K562 (cell line): ENCODE results near the gene CA6. TPM values are rescaled to one million over a fixed set of nuclear protein-coding genes. Genes with fewer than 3 reads are reported as not detected.

Source experiments
- ATAC-seq: fragments of 200-7000 bp; cut with Tn5 transposase; 3 replicates; pipeline ENCODE4 v1.9.1; 2020; ENCODE audit warnings: moderate library complexity
- BruUV-seq: library from RNA; stranded (reverse); fragments of 400-500 nt; replicated peaks from 2 replicates; lab custom pipeline; 2021; lab: Mats Ljungman, UMichigan
- CTCF ChIA-PET: fragments of 300-600 bp; formaldehyde crosslinking; extraction: SDS; loops from one replicate; lab custom pipeline; 2021; ENCODE audit warnings: low intra/inter-chr PET ratio; lab: Yijun Ruan, JAX
- POLR2A ChIA-PET: fragments of 300-600, 350-650 bp; sonication (Branson Sonifier 250); formaldehyde crosslinking; extraction: SDS; loops from one replicate; lab custom pipeline; 2021; ENCODE audit warnings: antibody characterized with exemption, inconsistent platforms; lab: Yijun Ruan, JAX
- DNase-seq, 4 experiments: peaks; one replicate each; pipeline versions ENCODE4 v3.0.0 to v3.0.0-alpha.2; 2011 to 2018; ENCODE audit warnings: low spot score in 3 of 4, mixed read lengths in 3 of 4; ENCODE audit errors: extremely low read depth in 1 of 4
- FAIRE-seq: peaks from 2 replicates; lab custom pipeline; 2011; peaks lifted over from hg19 to GRCh38; lab: Jason Lieb, UNC
- H2AFZ ChIP-seq: 2 replicates; pipeline ENCODE4 v1.6.0; 2011; ENCODE audit warnings: low read depth, low read length, control low read depth, inconsistent platforms
- H3K27ac ChIP-seq: fragments of 200-600 bp; 3 replicates; pipeline ENCODE4 v1.8.0; 2011; ENCODE audit warnings: low read depth, mild to moderate bottlenecking, control low read depth, inconsistent platforms, low read length, moderate library complexity, mixed read lengths; ENCODE audit errors: extremely low read depth
- H3K27me3 ChIP-seq, 2 experiments: fragments of 300-600 bp in 1 of 2; 2 replicates in 1 of 2; 3 replicates in 1 of 2; pipeline versions ENCODE4 v1.6.0 to v1.8.0; 2011; ENCODE audit warnings: inconsistent platforms in 2 of 2, low read length in 2 of 2, mild to moderate bottlenecking in 1 of 2, mixed read lengths in 1 of 2, moderate library complexity in 1 of 2; ENCODE audit not compliant: control insufficient read depth in 2 of 2, insufficient read depth in 2 of 2
- H3K36me3 ChIP-seq: fragments of 300-600 bp; 3 replicates; pipeline ENCODE4 v1.8.0; 2011; ENCODE audit warnings: mild to moderate bottlenecking, low read length, inconsistent platforms; ENCODE audit not compliant: control insufficient read depth, insufficient read depth
- H3K4me1 ChIP-seq, 2 experiments: fragments of 200-600 bp in 1 of 2; replicated peaks in 1 of 2; 2 replicates in 1 of 2; 3 replicates in 1 of 2; pipeline versions ENCODE4 v1.5.1 to v1.8.0; 2011; ENCODE audit warnings: inconsistent platforms in 2 of 2, low read length in 2 of 2, mild to moderate bottlenecking in 1 of 2, mixed read lengths in 1 of 2, moderate library complexity in 1 of 2; ENCODE audit not compliant: control insufficient read depth in 2 of 2, insufficient read depth in 2 of 2
- H3K4me2 ChIP-seq: 2 replicates; pipeline ENCODE4 v1.6.1; 2011; ENCODE audit warnings: low read length, control low read depth, inconsistent platforms, mixed read lengths; ENCODE audit not compliant: insufficient read depth
- H3K4me3 ChIP-seq: fragments of 200-600 bp; sonication (generic), shearing (Covaris generic); 2 replicates; pipeline ENCODE4 v1.5.1; 2016; ENCODE audit warnings: control low read depth, inconsistent platforms
- H3K79me2 ChIP-seq: fragments of 200-600 bp; 3 replicates; pipeline ENCODE4 v1.8.0; 2011; ENCODE audit warnings: low read length, inconsistent platforms; ENCODE audit not compliant: control insufficient read depth, insufficient read depth
- H3K9ac ChIP-seq, 2 experiments: 2 replicates each; pipeline versions ENCODE4 v1.6.0 to v1.6.1; 2011; ENCODE audit warnings: low read depth in 2 of 2, low read length in 2 of 2, control low read depth in 1 of 2, inconsistent platforms in 1 of 2, mild to moderate bottlenecking in 1 of 2, mixed read lengths in 1 of 2; ENCODE audit not compliant: insufficient read depth in 1 of 2
- H3K9me1 ChIP-seq: one replicate; pipeline ENCODE4 v1.6.0; 2011; ENCODE audit warnings: inconsistent platforms, mild to moderate bottlenecking, low read length, moderate library complexity; ENCODE audit not compliant: control insufficient read depth, insufficient read depth
- H3K9me3 ChIP-seq: replicated peaks from 2 replicates; pipeline ENCODE4 v1.5.1; 2011; ENCODE audit warnings: low read depth, low read length, inconsistent platforms; ENCODE audit not compliant: control insufficient read depth, insufficient read depth
- H4K20me1 ChIP-seq: replicated peaks from 2 replicates; pipeline ENCODE4 v1.6.1; 2011; ENCODE audit warnings: low read length, inconsistent platforms, mixed read lengths; ENCODE audit not compliant: control insufficient read depth, insufficient read depth
- FOSL1 ChIP-seq: fragments of 200-800 bp; sonication (Bioruptor generic); conservative IDR thresholded peaks from 2 replicates; pipeline ENCODE4 v1.6.1; 2016; ENCODE audit warnings: missing genetic modification characterization, missing compliant biosample characterization
- FOXK2 ChIP-seq, 2 experiments: fragments of 450-650 bp; IDR thresholded peaks in 1 of 2; conservative IDR thresholded peaks in 1 of 2; 2 replicates each; pipeline ENCODE4 v1.6.1; 2016; ENCODE audit warnings: low read depth in 2 of 2, mild to moderate bottlenecking in 1 of 2
- ZNF24 ChIP-seq: fragments of 450-650 bp; IDR thresholded peaks from 2 replicates; pipeline ENCODE4 v1.6.1; 2016
- ZNF3 ChIP-seq: fragments of 250-450 bp; sonication (Bioruptor Pico); IDR thresholded peaks from 2 replicates; pipeline ENCODE4 v1.5.0; 2021; ENCODE audit warnings: mild to moderate bottlenecking, moderate library complexity
- WGBS: fragments of 100-300 bp; shearing (Covaris generic); methylation state at CpG from one replicate; pipeline ENCODE4 v1.1.6; 2016; ENCODE audit warnings: low coverage, mixed read lengths; ENCODE audit not compliant: insufficient coverage; ENCODE audit errors: missing lambda C conversion rate; 5-methylcytosine and 5-hydroxymethylcytosine counted together
- in situ Hi-C: fragments of 300-500 bp; cut with MboI; formaldehyde crosslinking; loops from 4 replicates; pipeline ENCODE4 v1.15.0; 2018; ENCODE audit warnings: inconsistent platforms, mixed read lengths
- intact Hi-C: fragments of 100-400 bp; cut with micrococcal nuclease; formaldehyde crosslinking; loops from 2 replicates; pipeline ENCODE4 v1.14.2; 2022
- polyA plus RNA-seq, 8 experiments: library from polyadenylated mRNA; depleted of rRNA in 4 of 8; stranded (reverse) in 5 of 8; unstranded in 3 of 8; fragments of >200 nt; fragmentation: Nextera tagmentation in 2 of 8; fragmentation: Illumina TruSeq in 1 of 8; extraction: Ambion mirVana in 2 of 8; extraction: Trizol in 1 of 8; gene quantifications; 2 replicates each; pipeline versions ENCODE4 v1.2.1 to v1.2.3, GENCODE V29; 2011 to 2014; ENCODE audit warnings: inconsistent platforms in 1 of 8, missing spikeins in 1 of 8
- total RNA-seq, 7 experiments: library from RNA; depleted of rRNA in 6 of 7; stranded (reverse); fragments of >200 nt in 6 of 7; fragmentation: Illumina TruSeq in 2 of 7; extraction: Trizol in 2 of 7; gene quantifications; 2 replicates each; pipeline versions ENCODE4 v1.2.1 to v1.2.3, GENCODE V29; 2011 to 2021; ENCODE audit warnings: low replicate concordance in 1 of 7
- TF ChIP-seq, protein P1 (sequence below): sonication (generic); formaldehyde crosslinking; IDR thresholded peaks from 2 replicates; pipeline ENCODE4 v1.8.1; 2023; ENCODE audit warnings: mild to moderate bottlenecking, missing genetic modification reagents

Gene CA6
- total and polyA plus RNA-seq, 9 of the 15 experiments (the other 6 are each of a cell fraction or from before 2014, with no cell fraction given): not detected

DNA sequence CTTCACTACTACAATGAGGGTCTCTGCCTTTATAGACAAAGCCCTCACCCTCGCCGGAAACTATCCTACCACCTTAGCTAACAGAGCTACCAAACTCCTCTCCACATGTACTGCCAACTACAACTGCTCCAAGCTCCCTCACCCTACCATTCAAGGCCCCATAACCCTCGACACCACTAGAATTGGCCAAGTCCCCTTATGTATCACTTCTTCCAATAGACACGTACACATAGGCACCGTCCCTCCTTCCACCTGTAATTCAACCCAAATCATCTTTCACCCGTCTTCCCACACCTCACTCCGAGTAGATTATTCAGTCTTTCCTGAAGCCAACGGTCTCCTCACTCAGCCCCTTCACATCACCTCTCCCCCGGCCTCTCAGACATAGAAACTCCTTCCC, 19.7 kb upstream of the CA6 start:
- Histone ChIP-seq H3K4me1 (peaks cover 0 to 3% of the 10 kb centered on the region in 2 experiments; a peak in 1 of 5 replicates), H3K9me3 (no peaks in the 10 kb centered on the region), H3K9me1 (no peaks in the 10 kb centered on the region), H4K20me1 (no peaks in the 10 kb centered on the region), H3K4me3 (no peak overlapping the region), H2AFZ (no peak overlapping the region), H3K27ac (no peak overlapping the region), H3K27me3 (peaks cover 45 to 70% of the 10 kb centered on the region in 2 experiments), H3K4me2 (no peak overlapping the region), H3K9ac (no peak overlapping the region), H3K36me3 (no peaks in the 10 kb centered on the region), H3K79me2 (no peaks in the 10 kb centered on the region)
- no TSS peak for BruUV-seq
- FAIRE-seq (no peak), DNase-seq (no peak), ATAC-seq (no peak)
- 2% methylated on average over 9 of the region's 9 CpGs for WGBS
- intact Hi-C loops: no loop called here
- TF ChIP-seq, protein P1, sequence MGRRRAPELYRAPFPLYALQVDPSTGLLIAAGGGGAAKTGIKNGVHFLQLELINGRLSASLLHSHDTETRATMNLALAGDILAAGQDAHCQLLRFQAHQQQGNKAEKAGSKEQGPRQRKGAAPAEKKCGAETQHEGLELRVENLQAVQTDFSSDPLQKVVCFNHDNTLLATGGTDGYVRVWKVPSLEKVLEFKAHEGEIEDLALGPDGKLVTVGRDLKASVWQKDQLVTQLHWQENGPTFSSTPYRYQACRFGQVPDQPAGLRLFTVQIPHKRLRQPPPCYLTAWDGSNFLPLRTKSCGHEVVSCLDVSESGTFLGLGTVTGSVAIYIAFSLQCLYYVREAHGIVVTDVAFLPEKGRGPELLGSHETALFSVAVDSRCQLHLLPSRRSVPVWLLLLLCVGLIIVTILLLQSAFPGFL (CRISPR knock-in tag): no peak
- TF ChIP-seq FOXK2 (conservative IDR thresholded peaks at IDR 0.05 in 1 of 2, IDR thresholded peaks at IDR 0.05 in 1 of 2; ENCODE audit: low read depth in 2 of 2): no peak
- TF ChIP-seq ZNF24: no peak
- no peak for TF ChIP-seq ZNF3 (CRISPR knock-in tag)
- TF ChIP-seq FOSL1 (tag): no peak
- POLR2A ChIA-PET: interaction anchor here (1.1 kb wide), 1 partner anchor 893 kb away, joined by 3 read pairs; no protein-coding TSS in a partner anchor
- CTCF ChIA-PET: no interaction called here
- in situ Hi-C loops: no loop called here
